GM12891 (cell line): Measurements from ENCODE around the gene OGFRL1.

Experiments used
- DNase-seq: peaks from one replicate; pipeline ENCODE4 v3.0.0; 2011; ENCODE audit warnings: low spot score; ENCODE audit not compliant: insufficient read length
- FAIRE-seq: peaks from 2 replicates; lab custom pipeline; 2011; peaks lifted over from hg19 to GRCh38; lab: Jason Lieb, UNC
- PAX5 ChIP-seq: IDR thresholded peaks from 2 replicates; pipeline ENCODE4 v1.6.1; 2011; ENCODE audit warnings: low read length, moderate library complexity, mild to moderate bottlenecking; ENCODE audit not compliant: insufficient read depth, severe bottlenecking
- POLR2A ChIP-seq: IDR thresholded peaks from 2 replicates; pipeline ENCODE4 v1.6.1; 2011; ENCODE audit warnings: low read depth, low read length, control low read depth
- POLR2AphosphoS5 ChIP-seq: IDR thresholded peaks from 2 replicates; pipeline ENCODE4 v1.6.1; 2011; ENCODE audit warnings: low read depth, low read length, control low read depth
- POU2F2 ChIP-seq: IDR thresholded peaks from 2 replicates; pipeline ENCODE4 v1.6.1; 2011; ENCODE audit warnings: low read depth, mild to moderate bottlenecking, control low read depth, low read length, moderate library complexity
- SPI1 ChIP-seq: IDR thresholded peaks from 2 replicates; pipeline ENCODE4 v1.6.1; 2011; ENCODE audit warnings: low read depth, low read length, control low read depth
- TAF1 ChIP-seq: IDR thresholded peaks from 2 replicates; pipeline ENCODE4 v1.6.1; 2011; ENCODE audit warnings: low read depth, low read length, control low read depth

Gene OGFRL1

GRCh38 chr6:71330501-71330900 is 41.9 kb downstream of the OGFRL1 start:
- no peak for DNase-seq
- TF ChIP-seq POLR2A (no peak), TAF1 (no peak), SPI1 (no peak), POU2F2 (no peak), POLR2AphosphoS5 (no peak), PAX5 (no peak)
- FAIRE-seq = no peak

DNA sequence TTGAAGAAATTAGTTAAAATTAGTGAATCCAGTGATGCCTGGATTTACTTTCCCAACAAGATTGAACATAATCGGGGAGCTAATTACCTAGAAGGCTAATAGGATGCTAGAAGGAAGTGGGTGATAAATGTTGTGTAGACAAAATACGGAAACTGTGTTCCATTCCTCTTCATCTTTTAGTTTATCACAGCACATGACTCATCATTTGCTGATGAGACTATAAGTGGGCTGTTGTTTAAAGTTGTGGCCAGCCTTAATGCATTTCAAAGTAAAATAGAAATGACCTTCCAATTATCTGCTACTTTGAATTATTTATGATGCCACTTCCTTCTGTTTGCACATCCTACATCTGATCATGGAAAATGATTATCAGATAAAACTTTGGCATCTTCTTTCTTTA is 43.4 kb downstream of the OGFRL1 start:
- FAIRE-seq (no peak), DNase-seq (no peak)
- TF ChIP-seq SPI1 = no peak
- TF ChIP-seq TAF1 = no peak
- no peak for TF ChIP-seq POU2F2
- no peak for TF ChIP-seq POLR2AphosphoS5
- no peak for TF ChIP-seq PAX5
- TF ChIP-seq POLR2A = no peak

GRCh38 chr6:71333050-71333449 is 44.4 kb downstream of the OGFRL1 start:
- FAIRE-seq (no peak), DNase-seq (no peak)
- TF ChIP-seq POLR2AphosphoS5 = no peak
- TF ChIP-seq TAF1 = no peak
- TF ChIP-seq POU2F2 = no peak
- TF ChIP-seq POLR2A = no peak
- TF ChIP-seq SPI1 = no peak
- TF ChIP-seq PAX5 = no peak

DNA sequence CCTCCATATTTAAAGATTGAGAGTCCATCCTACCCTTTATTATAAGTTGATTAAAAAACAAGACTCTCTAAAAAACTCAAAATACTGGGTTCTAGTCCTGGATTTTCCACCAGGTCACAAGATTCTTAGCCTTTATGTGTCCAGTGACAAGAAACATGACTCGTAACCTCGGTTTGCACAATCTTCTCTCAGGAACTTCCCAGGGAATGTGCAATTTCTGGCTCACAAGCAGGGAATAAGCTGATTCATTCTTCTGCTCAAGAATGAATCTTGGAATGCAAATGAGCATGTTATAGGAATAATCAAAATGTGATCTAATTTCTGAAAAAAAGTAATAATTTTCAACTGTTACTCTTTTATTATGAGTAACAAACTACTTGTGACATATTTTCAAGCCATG is 45.1 kb downstream of the OGFRL1 start:
- DNase-seq (no peak), FAIRE-seq (no peak)
- TF ChIP-seq PAX5 (no peak), POLR2AphosphoS5 (no peak), POLR2A (no peak), POU2F2 (no peak), TAF1 (no peak), SPI1 (no peak)

DNA sequence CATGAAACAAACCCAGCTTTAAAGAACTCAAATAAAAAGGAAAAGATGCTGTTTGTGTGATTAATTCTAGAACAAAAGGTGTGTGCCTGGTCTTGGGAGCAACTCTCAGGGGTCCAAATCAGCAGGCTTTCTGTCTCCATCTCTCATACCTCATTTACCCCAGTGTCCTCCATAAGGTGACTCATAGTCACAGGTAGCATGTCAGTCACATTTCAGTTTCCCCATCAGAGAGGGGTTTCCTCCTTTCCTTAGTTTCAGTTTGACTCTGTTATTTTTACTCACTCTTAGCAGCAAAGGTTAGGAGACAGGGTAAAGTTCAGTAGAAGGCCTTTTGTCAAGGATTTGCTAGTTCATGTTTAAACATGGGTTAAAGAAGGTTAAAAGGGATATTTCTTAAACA is 46.2 kb downstream of the OGFRL1 start:
- FAIRE-seq (no peak), DNase-seq (no peak)
- TF ChIP-seq POU2F2 (no peak), SPI1 (no peak), PAX5 (no peak), POLR2AphosphoS5 (no peak), TAF1 (no peak), POLR2A (no peak)

DNA sequence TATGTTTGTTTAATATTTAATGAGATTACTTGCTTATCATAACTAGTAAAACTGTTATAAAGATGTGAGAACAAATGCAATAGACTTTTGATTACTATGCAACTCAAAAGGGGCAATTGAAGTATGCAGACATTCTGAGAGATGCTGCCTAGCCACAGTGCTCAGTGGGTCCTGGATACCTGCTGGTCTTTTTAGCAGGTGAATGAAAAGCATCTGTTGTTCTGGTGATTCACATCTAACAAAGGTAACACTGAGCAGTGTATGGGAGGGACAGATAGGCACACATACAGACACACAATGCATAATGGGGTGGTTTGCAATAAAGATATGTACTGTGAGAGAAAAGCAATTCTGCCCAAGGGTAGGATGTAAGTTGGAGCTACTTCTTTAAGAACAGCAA is 46.9 kb downstream of the OGFRL1 start:
- DNase-seq (no peak), FAIRE-seq (no peak)
- TF ChIP-seq TAF1 = no peak
- TF ChIP-seq PAX5 = no peak
- no peak for TF ChIP-seq POU2F2
- no peak for TF ChIP-seq POLR2AphosphoS5
- TF ChIP-seq SPI1 = no peak
- TF ChIP-seq POLR2A = no peak

GRCh38 chr6:71336901-71337300 is 48.3 kb downstream of the OGFRL1 start:
- FAIRE-seq (no peak), DNase-seq (no peak)
- TF ChIP-seq POU2F2 = no peak
- TF ChIP-seq POLR2A = no peak
- TF ChIP-seq PAX5 = no peak
- TF ChIP-seq SPI1 = no peak

DNA sequence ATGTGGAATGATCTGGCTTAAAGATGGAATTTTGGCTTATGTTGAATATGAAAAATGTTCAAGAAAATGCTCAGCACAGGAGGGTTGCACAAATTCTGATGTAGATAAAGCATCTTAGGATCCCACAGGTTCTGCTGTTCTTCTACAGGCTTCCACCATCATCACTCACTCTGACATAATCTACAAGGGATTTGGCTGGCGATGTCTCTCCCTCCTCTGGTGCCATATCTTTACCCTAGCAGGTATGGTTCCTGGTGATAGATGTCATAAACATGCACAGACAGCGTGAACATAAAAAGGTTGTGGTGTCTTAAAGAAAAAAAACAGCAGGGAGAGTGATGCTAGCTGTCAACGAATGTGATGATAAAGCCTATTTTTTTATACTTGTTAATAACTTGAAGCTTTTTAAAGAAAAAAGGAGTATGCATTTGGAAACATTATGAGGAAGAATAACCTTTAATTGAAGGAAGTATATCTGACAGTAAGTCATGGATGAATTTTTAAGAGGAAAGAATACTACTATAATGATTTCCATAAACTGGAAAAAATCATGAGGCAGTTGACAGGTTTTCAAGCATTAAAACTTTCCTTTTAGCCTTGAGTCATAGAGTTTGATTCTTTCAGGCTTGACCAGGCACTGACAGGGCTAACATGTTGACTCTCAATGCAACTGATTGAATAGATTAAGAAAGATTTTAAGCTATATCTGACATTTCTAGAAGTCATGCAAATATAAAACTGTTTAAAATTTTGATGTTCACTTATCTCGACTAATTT is 50.1 kb downstream of the OGFRL1 start:
- no peak for DNase-seq
- FAIRE-seq = no peak
- TF ChIP-seq PAX5 (no peak), SPI1 (no peak), POU2F2 (no peak), POLR2A (no peak), POLR2AphosphoS5 (no peak)

DNA sequence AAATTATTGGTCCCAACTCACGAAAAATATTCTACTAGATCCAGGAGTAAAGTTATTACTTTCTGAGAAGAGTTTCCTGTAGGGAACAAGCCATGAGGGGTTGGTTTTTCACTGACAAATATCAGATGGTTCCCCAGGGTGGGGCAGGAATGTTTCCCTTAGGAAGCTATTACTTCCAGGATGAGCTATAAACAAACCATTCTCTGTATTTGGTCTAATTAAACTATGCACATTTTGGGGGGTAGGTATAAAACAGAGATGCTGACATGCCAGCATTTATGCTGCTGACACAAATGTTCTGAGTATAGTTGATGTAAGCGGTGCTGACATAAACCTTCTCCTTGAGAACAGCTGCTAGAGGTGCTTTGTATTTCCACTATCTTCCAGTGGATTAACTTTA is 54.2 kb downstream of the OGFRL1 start:
- FAIRE-seq = no peak
- TF ChIP-seq POU2F2 (no peak), PAX5 (no peak), POLR2A (no peak), SPI1 (no peak), TAF1 (no peak), POLR2AphosphoS5 (no peak)
- no peak for DNase-seq

DNA sequence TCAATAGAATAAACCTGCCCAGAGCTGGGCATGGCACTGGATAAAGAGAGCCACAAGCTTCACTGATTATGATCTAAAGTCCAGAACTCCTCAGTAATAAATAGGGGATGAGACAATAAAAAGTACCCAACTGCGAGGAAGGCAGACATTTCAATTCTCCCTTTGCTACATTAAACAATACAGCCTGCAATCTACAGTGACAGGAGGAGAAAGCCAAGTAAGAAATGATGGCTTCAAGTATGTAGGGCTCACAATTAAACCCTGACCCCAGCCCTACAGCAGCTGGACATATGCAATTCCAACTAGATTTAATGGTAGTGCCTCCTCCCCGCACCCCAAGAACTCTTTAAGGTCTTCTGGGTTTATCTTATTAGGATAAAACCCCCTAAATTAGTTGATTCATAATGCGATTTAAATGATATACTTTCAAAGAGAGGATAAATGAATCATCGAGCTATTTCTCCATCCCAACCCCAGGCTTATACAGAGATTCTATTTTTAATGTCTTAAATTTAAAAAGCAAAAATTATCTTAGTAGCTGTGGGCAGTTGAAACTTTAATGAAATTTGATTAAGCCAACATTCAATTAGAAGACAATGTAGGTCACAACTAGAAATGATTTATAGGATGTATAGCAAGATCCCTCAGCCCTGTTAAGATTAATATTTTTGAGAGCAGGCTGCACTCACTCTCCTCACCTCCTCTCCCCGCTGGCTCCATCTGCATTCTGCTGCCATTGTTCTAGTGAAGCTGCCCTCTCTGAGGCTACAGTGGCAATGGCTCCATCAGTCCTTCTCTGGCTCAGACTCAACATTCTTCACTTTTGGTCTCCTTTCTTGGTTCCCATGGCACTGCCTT is 57.1 kb downstream of the OGFRL1 start:
- DNase-seq = no peak
- no peak for TF ChIP-seq TAF1
- no peak for TF ChIP-seq PAX5
- no peak for TF ChIP-seq POLR2A
- no peak for TF ChIP-seq POU2F2
- no peak for FAIRE-seq
